Thyroid gland (tissue), 4 donors: ENCODE results near the gene MLLT1.

Experiments
- POLR2A ChIP-seq, 2 donors: fragments of 450-650 bp; IDR thresholded peaks; one replicate each; pipeline ENCODE4 v1.6.1; 2017; ENCODE audit warnings: antibody characterized with exemption in 2 of 2, mild to moderate bottlenecking in 2 of 2, moderate library complexity in 1 of 2
- TF ChIP-seq, protein P1 (sequence below), 6 experiments: fragments of 200-600 bp in 3 of 6; fragments of 450-650 bp in 3 of 6; sonication (generic) in 3 of 6; IDR thresholded peaks; one replicate each; pipeline ENCODE4 v1.5.1; 2016 to 2019; ENCODE audit warnings: antibody characterized with exemption in 6 of 6, mild to moderate bottlenecking in 2 of 6, inconsistent platforms in 1 of 6, moderate library complexity in 1 of 6

DNA sequence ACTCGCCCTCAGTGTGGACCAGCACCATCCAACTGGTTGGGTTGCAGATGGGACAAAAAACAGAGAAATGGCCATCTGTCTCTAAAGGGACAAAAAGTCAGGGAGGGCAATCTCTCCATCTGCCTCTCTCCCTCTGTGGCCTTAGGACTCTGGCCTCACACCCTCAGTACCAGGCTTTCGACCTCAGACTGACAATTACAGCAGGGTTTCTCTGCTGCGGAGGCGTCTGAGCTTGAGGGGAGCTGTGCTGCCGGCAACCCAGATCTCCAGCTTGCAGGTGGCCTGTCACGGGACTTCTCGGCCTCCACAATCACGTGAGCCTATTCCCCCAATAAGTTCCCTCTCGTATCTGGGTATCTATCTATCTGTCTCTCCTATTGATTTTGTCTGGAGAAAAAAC, 27.7 kb downstream of the MLLT1 start:
- TF ChIP-seq POLR2A (IDR thresholded peaks at IDR 0.05), result no peak
- TF ChIP-seq, protein P1, sequence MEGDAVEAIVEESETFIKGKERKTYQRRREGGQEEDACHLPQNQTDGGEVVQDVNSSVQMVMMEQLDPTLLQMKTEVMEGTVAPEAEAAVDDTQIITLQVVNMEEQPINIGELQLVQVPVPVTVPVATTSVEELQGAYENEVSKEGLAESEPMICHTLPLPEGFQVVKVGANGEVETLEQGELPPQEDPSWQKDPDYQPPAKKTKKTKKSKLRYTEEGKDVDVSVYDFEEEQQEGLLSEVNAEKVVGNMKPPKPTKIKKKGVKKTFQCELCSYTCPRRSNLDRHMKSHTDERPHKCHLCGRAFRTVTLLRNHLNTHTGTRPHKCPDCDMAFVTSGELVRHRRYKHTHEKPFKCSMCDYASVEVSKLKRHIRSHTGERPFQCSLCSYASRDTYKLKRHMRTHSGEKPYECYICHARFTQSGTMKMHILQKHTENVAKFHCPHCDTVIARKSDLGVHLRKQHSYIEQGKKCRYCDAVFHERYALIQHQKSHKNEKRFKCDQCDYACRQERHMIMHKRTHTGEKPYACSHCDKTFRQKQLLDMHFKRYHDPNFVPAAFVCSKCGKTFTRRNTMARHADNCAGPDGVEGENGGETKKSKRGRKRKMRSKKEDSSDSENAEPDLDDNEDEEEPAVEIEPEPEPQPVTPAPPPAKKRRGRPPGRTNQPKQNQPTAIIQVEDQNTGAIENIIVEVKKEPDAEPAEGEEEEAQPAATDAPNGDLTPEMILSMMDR (IDR thresholded peaks at IDR 0.05), result no peak
